ENCODE data around the gene SUPT5H. TPM values are rescaled to one million over a fixed set of nuclear protein-coding genes. Genes with fewer than 3 reads are reported as not detected.

The SUPT5H gene
- total RNA-seq, 2 donors from 2014 or later, result 79.8 to 246 TPM

GRCh38 chr19:39410017-39410830 is 35.2 kb upstream of the SUPT5H start:
- H3K27ac ChIP-seq, result peak overlapping the region; percentile 100
- H3K9me3 ChIP-seq, result no peaks in the 10 kb centered on the region
- H3K36me3 ChIP-seq, result peaks cover 8% of the 10 kb centered on the region in 2 donors
- no peaks in the 10 kb centered on the region for H3K27me3 ChIP-seq (replicated peaks; ENCODE audit: insufficient read depth)
- intact Hi-C loops (cut with DNase I), result loop anchor here (5.0 kb wide), 1 partner anchor 68 kb away; the partner anchor contains the start of gene SAMD4B
- H3K4me1 ChIP-seq (replicated peaks), result no peaks in the 10 kb centered on the region
- peak overlapping the region; percentile 75 to 90 for H3K4me3 ChIP-seq
- TF ChIP-seq CTCF (IDR thresholded peaks at IDR 0.05) (no peak), POLR2AphosphoS5 (IDR thresholded peaks at IDR 0.05) (peak; percentile 9), POLR2A (IDR thresholded peaks at IDR 0.05) (peak; percentile 33)
- peak; percentile 62 for DNase-seq (ENCODE audit: low spot score)
- WGBS, result 2% methylated on average over 35 of the region's 35 CpGs

GRCh38 chr19:39410831-39411080 is 34.6 kb upstream of the SUPT5H start:
- no peaks in the 10 kb centered on the region for H3K4me1 ChIP-seq (replicated peaks)
- TF ChIP-seq CTCF (IDR thresholded peaks at IDR 0.05), result no peak
- no peaks in the 10 kb centered on the region for H3K9me3 ChIP-seq
- intact Hi-C loops (cut with DNase I), result loop anchor here (1.0 to 5.0 kb wide), 2 partner anchors 12 to 68 kb away; partner anchors contain the start of gene SAMD4B
- no peak for DNase-seq (ENCODE audit: low spot score)
- no peaks in the 10 kb centered on the region for H3K27me3 ChIP-seq (replicated peaks; ENCODE audit: insufficient read depth)
- peak overlapping the region; percentile 75 to 90 for H3K4me3 ChIP-seq
- peaks cover 8% of the 10 kb centered on the region in 2 donors for H3K36me3 ChIP-seq
- 50% methylated on average over 1 of the region's 1 CpG for WGBS
- peak overlapping the region; percentile 100 for H3K27ac ChIP-seq

GRCh38 chr19:39411081-39411831 is 34.1 kb upstream of the SUPT5H start:
- DNase-seq (ENCODE audit: low spot score), result peak; percentile 44
- no peaks in the 10 kb centered on the region for H3K9me3 ChIP-seq
- H3K4me3 ChIP-seq, result peak overlapping the region in 1 of 2 donors; percentile 75
- H3K27me3 ChIP-seq (replicated peaks; ENCODE audit: insufficient read depth), result no peaks in the 10 kb centered on the region
- no peaks in the 10 kb centered on the region for H3K4me1 ChIP-seq (replicated peaks)
- TF ChIP-seq CTCF (IDR thresholded peaks at IDR 0.05), result no peak
- TF ChIP-seq POLR2A (IDR thresholded peaks at IDR 0.05), result no peak
- no peak for TF ChIP-seq POLR2AphosphoS5 (IDR thresholded peaks at IDR 0.05)
- 17% methylated on average over 9 of the region's 9 CpGs for WGBS
- peak overlapping the region; percentile 100 for H3K27ac ChIP-seq
- H3K36me3 ChIP-seq, result peaks cover 8% of the 10 kb centered on the region in 2 donors
- intact Hi-C loops (cut with DNase I), result loop anchor here (1.0 to 5.0 kb wide), 2 partner anchors 13 to 69 kb away; partner anchors contain the start of gene SAMD4B

- Histone ChIP-seq H3K9me3 (no peaks in the 10 kb centered on the region), H3K36me3 (peaks cover 8% of the 10 kb centered on the region in 2 donors), H3K4me3 (peak overlapping the region in 1 of 2 donors; percentile 19), H3K27ac (peak overlapping the region; percentile 100), H3K27me3 (replicated peaks; ENCODE audit: insufficient read depth) (no peaks in the 10 kb centered on the region), H3K4me1 (replicated peaks) (no peaks in the 10 kb centered on the region)
- DNase-seq (ENCODE audit: low spot score), result peak; percentile 89
- intact Hi-C loops (cut with DNase I), result loop anchor here (1.0 to 5.0 kb wide), 2 partner anchors 13 to 69 kb away; partner anchors contain the start of gene SAMD4B
- TF ChIP-seq CTCF (IDR thresholded peaks at IDR 0.05) (peak; percentile 85 to 99 (median 98)), POLR2A (IDR thresholded peaks at IDR 0.05) (no peak)
- WGBS, result under 1% methylated on average over 7 of the region's 7 CpGs
These were observed 33.6 kb upstream of the SUPT5H start for GRCh38 chr19:39411832-39412099.

Measured in prostate gland (tissue), 2 donors.